Upper lobe of left lung (tissue), 6 donors: ENCODE measurements around the gene S100A9. TPM values are rescaled to one million over a fixed set of nuclear protein-coding genes. Genes with fewer than 3 reads are reported as not detected.

Experiments used
- ATAC-seq, 2 donors: fragments of 200-7000 bp; cut with Tn5 transposase; one replicate each; pipeline ENCODE4 v1.9.1; 2022; ENCODE audit warnings: mild to moderate bottlenecking in 2 of 2, moderate library complexity in 2 of 2; ENCODE audit not compliant: low FRiP score in 2 of 2
- DNase-seq, 2 donors: peaks; one replicate each; pipeline ENCODE4 v3.0.0-alpha.2; 2019 to 2020
- H3K27ac ChIP-seq, 4 donors: fragments of 200-600 bp; sonication (generic); one replicate each; pipeline ENCODE4 v1.5.1; 2016 to 2019
- H3K27me3 ChIP-seq, 4 donors: fragments of 200-600 bp; sonication (generic); one replicate each; pipeline ENCODE4 v1.5.1; 2017 to 2019
- H3K36me3 ChIP-seq, 4 donors: fragments of 200-600 bp; sonication (generic); one replicate each; pipeline ENCODE4 v1.5.1; 2016 to 2019
- H3K4me1 ChIP-seq, 4 donors: fragments of 200-600 bp; sonication (generic); one replicate each; pipeline ENCODE4 v1.5.1; 2018 to 2019
- H3K4me3 ChIP-seq, 4 donors: fragments of 200-600 bp; sonication (generic); one replicate each; pipeline ENCODE4 v1.5.1; 2017 to 2019; ENCODE audit warnings: mild to moderate bottlenecking in 2 of 4, moderate library complexity in 1 of 4
- H3K9me3 ChIP-seq, 4 donors: fragments of 200-600 bp; sonication (generic); one replicate each; pipeline ENCODE4 v1.5.1; 2018 to 2019
- CTCF ChIP-seq, 6 experiments: fragments of 450-650 bp in 4 of 6; fragments of 200-600 bp in 2 of 6; sonication (generic) in 2 of 6; IDR thresholded peaks; one replicate each; pipeline ENCODE4 v1.5.1; 2016 to 2019; ENCODE audit warnings: antibody characterized with exemption in 6 of 6
- EP300 ChIP-seq, 4 donors: sonication (generic); formaldehyde crosslinking; IDR thresholded peaks; one replicate each; pipeline ENCODE4 v1.5.1; 2017; ENCODE audit warnings: antibody characterized with exemption in 4 of 4, control low read depth in 2 of 4
- POLR2A ChIP-seq, 4 donors: fragments of 450-650 bp; IDR thresholded peaks; one replicate each; pipeline ENCODE4 v1.5.1; 2016 to 2017; ENCODE audit warnings: antibody characterized with exemption in 4 of 4, mild to moderate bottlenecking in 2 of 4
- POLR2AphosphoS5 ChIP-seq, 2 donors: sonication (generic); formaldehyde crosslinking; IDR thresholded peaks; one replicate each; pipeline ENCODE4 v1.5.1; 2017; ENCODE audit warnings: antibody characterized with exemption in 2 of 2
- WGBS, 2 donors: methylation state at CpG; one replicate each; pipeline ENCODE4 v1.1.5; 2017 to 2018; 5-methylcytosine and 5-hydroxymethylcytosine counted together
- total RNA-seq, 6 donors: library from RNA; depleted of rRNA in 4 of 6; stranded (reverse); fragments of >200 nt in 4 of 6; gene quantifications; one replicate each; pipeline versions ENCODE4 v1.1.0 to v1.2.1, GENCODE V29; 2016 to 2021
- donor health status: DM: no; HTN: no; CAD: no; lungs with moderate emphysema.
- donor health status: DM: no; HTN: yes; CAD: no; lungs with severe emphysema.

S100A9 gene
- total RNA-seq, 6 donors from 2014 or later = 133 to 1,125 (median 606) TPM

DNA sequence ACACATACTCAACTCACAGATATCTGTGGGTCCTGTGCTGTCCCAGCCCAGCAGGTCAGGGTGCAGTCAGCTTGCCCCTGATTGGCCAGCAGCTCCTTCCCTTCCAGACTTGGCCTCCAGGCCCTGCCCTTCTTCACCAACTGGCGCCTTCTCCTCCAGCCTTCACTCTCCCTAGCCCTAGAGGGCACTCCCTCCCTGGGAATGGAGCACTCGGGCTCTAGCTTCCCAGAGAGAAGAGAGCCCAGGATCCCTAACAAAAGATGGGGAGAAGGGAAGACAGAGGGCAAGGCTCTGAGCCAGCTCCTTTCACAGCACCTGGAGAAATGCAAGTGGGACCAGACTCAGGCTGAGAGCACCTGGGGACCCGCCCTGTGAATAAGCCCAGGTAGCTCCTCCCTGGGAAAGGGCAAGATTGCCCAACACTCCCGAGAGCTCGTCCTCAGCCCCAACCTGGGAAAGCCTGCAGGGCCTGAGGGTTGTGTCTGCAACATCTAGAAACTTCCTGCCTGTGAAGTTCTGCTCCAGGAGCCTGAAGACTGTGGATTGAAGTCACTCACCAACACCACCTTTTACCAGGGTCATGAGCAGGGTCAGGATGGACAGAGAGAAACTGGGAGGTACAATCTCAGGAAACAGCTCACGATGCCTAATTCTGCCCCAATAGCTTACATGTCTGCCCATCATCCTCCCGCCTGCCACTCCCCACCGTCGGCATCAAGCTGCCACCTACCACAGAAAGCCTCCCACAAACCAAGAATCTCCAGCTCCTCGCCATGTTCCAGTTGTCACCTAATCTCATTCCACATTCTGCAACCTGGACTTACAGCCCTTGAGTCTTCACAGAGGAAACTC lies 8.9 kb upstream of the S100A9 start, which contains the start of gene PGLYRP4:
PGLYRP4 (minus strand) TSS at position 331 of the 852 bp plus-strand sequence. CDS start 909 bp downstream, outside the sequence.
- Histone ChIP-seq H3K27ac (no peak within 1 kb of the TSS), H3K4me1 (peaks cover 4 to 25% (median 18%) of the 10 kb centered on the region in 4 donors), H3K4me3 (no peak within 1 kb of the TSS), H3K36me3 (no peaks in the 10 kb centered on the region), H3K9me3 (no peaks in the 10 kb centered on the region), H3K27me3 (no peaks in the 10 kb centered on the region)
- 51 to 71% methylated on average over 5 to 9 of the region's 10 CpGs for WGBS, 2 donors
- no peak for DNase-seq
- no peak for ATAC-seq
- no peak for TF ChIP-seq POLR2AphosphoS5 (IDR thresholded peaks at IDR 0.05)
- TF ChIP-seq CTCF (IDR thresholded peaks at IDR 0.05) = no peak

- no peaks in the 10 kb centered on the region for H3K27me3 ChIP-seq
- H3K27ac ChIP-seq = no peak overlapping the region
- WGBS, 2 donors = 65 to 69% methylated on average over 16 to 17 of the region's 17 CpGs
- H3K9me3 ChIP-seq = no peaks in the 10 kb centered on the region
- TF ChIP-seq POLR2AphosphoS5 (IDR thresholded peaks at IDR 0.05) (no peak), CTCF (IDR thresholded peaks at IDR 0.05) (no peak)
- DNase-seq = peak in 1 of 2 donors; percentile 5
- no peak overlapping the region for H3K4me3 ChIP-seq
- no peak for ATAC-seq
- peaks cover 0 to 19% (median 8%) of the 10 kb centered on the region in 4 donors for H3K4me1 ChIP-seq
- H3K36me3 ChIP-seq = no peaks in the 10 kb centered on the region
Observed at GRCh38 chr1:153349363-153350320, 8.0 kb upstream of the S100A9 start.

- no peak for TF ChIP-seq CTCF (IDR thresholded peaks at IDR 0.05)
- TF ChIP-seq POLR2AphosphoS5 (IDR thresholded peaks at IDR 0.05) = no peak
- TF ChIP-seq EP300 (IDR thresholded peaks at IDR 0.05) = no peak
- TF ChIP-seq POLR2A (IDR thresholded peaks at IDR 0.05) = no peak
- no peak for ATAC-seq
- DNase-seq = no peak
- H3K4me1 ChIP-seq = peaks cover 0 to 11% (median 1%) of the 10 kb centered on the region in 4 donors
- no peaks in the 10 kb centered on the region for H3K27me3 ChIP-seq
- no peak overlapping the region for H3K27ac ChIP-seq
- H3K9me3 ChIP-seq = no peaks in the 10 kb centered on the region
- no peaks in the 10 kb centered on the region for H3K36me3 ChIP-seq
- no peak overlapping the region for H3K4me3 ChIP-seq
- 26 to 35% methylated on average over 1 of the region's 1 CpG for WGBS, 2 donors
Observed at GRCh38 chr1:153350321-153350957, 7.2 kb upstream of the S100A9 start.

DNA sequence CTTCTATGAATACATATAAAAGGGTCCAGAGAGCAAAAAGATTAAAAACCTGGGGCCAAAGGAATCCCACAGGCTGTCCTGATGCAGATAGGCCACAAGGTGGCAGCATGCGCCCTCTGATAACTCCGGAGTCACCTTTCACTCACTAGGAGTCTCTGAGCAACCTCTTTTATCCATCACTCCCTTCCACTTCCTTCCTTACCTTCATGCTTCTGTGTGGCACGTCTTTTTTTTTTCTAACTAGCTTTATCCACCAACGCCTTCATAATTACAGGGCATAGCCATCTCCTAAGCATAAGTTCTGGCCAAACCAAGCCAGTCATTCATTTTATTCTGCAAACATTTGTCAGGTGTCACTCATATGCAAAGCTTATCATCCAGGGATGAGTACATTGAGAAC lies 5.1 kb upstream of the S100A9 start:
- peak in 1 of 2 donors; percentile 78 for DNase-seq
- Histone ChIP-seq H3K27ac (no peak overlapping the region), H3K36me3 (no peaks in the 10 kb centered on the region), H3K4me3 (no peak overlapping the region), H3K27me3 (no peaks in the 10 kb centered on the region), H3K9me3 (no peaks in the 10 kb centered on the region), H3K4me1 (peaks cover 0 to 8% (median 8%) of the 10 kb centered on the region in 4 donors)
- no peak for TF ChIP-seq POLR2A (IDR thresholded peaks at IDR 0.05)
- no peak for TF ChIP-seq POLR2AphosphoS5 (IDR thresholded peaks at IDR 0.05)
- no peak for TF ChIP-seq EP300 (IDR thresholded peaks at IDR 0.05)
- peak; percentile 55 to 89 (median 76) for TF ChIP-seq CTCF (IDR thresholded peaks at IDR 0.05)
- WGBS, 2 donors = 0 to 1% methylated on average over 4 of the region's 4 CpGs
- ATAC-seq = peak in 1 of 2 donors; percentile 79
